ENCODE measurements around the gene FOXI3. TPM values are rescaled to one million over a fixed set of nuclear protein-coding genes. Genes with fewer than 3 reads are reported as not detected.

The FOXI3 gene
- total RNA-seq, 1 experiment from 2014 or later, result 19.2 TPM

- no peaks in the 10 kb centered on the region for H3K27me3 ChIP-seq (ENCODE audit: insufficient read depth, low read length)
- H4K20me1 ChIP-seq (ENCODE audit: control insufficient read depth, insufficient read depth, insufficient read length), result no peaks in the 10 kb centered on the region
- H2BK15ac ChIP-seq (ENCODE audit: low read depth, low read length), result no peak overlapping the region
- no peak overlapping the region for H2AFZ ChIP-seq (ENCODE audit: low read length)
- H3K4ac ChIP-seq (ENCODE audit: low read depth, low read length), result no peak overlapping the region
- peaks cover 2% of the 10 kb centered on the region; the same call in 1 of the 2 replicates for H3K27me3 Mint-ChIP-seq (ENCODE audit: low read depth)
- no peak overlapping the region for H3K14ac ChIP-seq (ENCODE audit: insufficient read depth, low read length)
- H3K9me3 Mint-ChIP-seq, result peaks cover 0 to 6% of the 10 kb centered on the region in 2 experiments; a peak in 3 of 5 replicates
- peaks cover 0 to 3% (median 0%) of the 10 kb centered on the region in 3 experiments; a peak in 3 of 7 replicates for H3K36me3 Mint-ChIP-seq (ENCODE audit: insufficient read depth in 1 of 3, low read depth in 3 of 3)
- H4K5ac ChIP-seq (ENCODE audit: insufficient read length, low read depth, low read length), result no peak overlapping the region
- H3K27ac Mint-ChIP-seq, result no peak overlapping the region
- H2BK20ac ChIP-seq (ENCODE audit: low read depth, low read length, poor library complexity, severe bottlenecking), result no peak overlapping the region
- no peaks in the 10 kb centered on the region for H3K79me1 ChIP-seq (ENCODE audit: insufficient read depth, low read depth, low read length, poor library complexity, severe bottlenecking)
- no CpG with 5 or more reads among the region's 2 CpGs for WGBS (ENCODE audit: extremely low coverage, insufficient read length, low lambda C conversion rate)
- H3K56ac ChIP-seq (ENCODE audit: insufficient read length, low read depth, low read length), result no peak overlapping the region
- no peak overlapping the region for H2AK5ac ChIP-seq (ENCODE audit: insufficient read length, low read length)
- H3K9ac ChIP-seq (ENCODE audit: extremely low read depth, insufficient read length, low read length), result no peak overlapping the region
- H3T11ph ChIP-seq (ENCODE audit: low read length), result no peak overlapping the region
- H3K23me2 ChIP-seq (ENCODE audit: insufficient read length, low read depth, low read length, poor library complexity, severe bottlenecking), result no peaks in the 10 kb centered on the region
- no peak for DNase-seq
- H3K18ac ChIP-seq (ENCODE audit: insufficient read length, low read depth, low read length), result no peak overlapping the region
- no peak overlapping the region for H4K91ac ChIP-seq (ENCODE audit: insufficient read length, low read depth, low read length)
- no peaks in the 10 kb centered on the region for H3K9me3 ChIP-seq (ENCODE audit: control insufficient read depth, low read depth, low read length)
- no peak overlapping the region for H2BK5ac ChIP-seq (ENCODE audit: insufficient read length, low read length)
- no peak overlapping the region for H3K4me2 ChIP-seq (ENCODE audit: insufficient read depth, insufficient read length, low read length)
- no peak overlapping the region for H3K23ac ChIP-seq (ENCODE audit: insufficient read length, low read depth, low read length)
- no peak overlapping the region for H3K4me3 Mint-ChIP-seq
- TF ChIP-seq CTCF (conservative IDR thresholded peaks at IDR 0.05), result no peak
- peaks cover 9 to 10% of the 10 kb centered on the region in 2 experiments; a peak in 3 of 4 replicates for H3K4me1 Mint-ChIP-seq
- no peak overlapping the region for H2BK12ac ChIP-seq (ENCODE audit: insufficient read length, low read depth, low read length)
- no peak overlapping the region for H2BK120ac ChIP-seq (ENCODE audit: low read depth, low read length, poor library complexity, severe bottlenecking)
- H3K4me1 ChIP-seq (ENCODE audit: insufficient read depth, low read length), result no peaks in the 10 kb centered on the region
- H3K27ac ChIP-seq (ENCODE audit: insufficient read length, low read depth, low read length), result no peak overlapping the region
- no peak overlapping the region for H4K8ac ChIP-seq (replicated peaks; ENCODE audit: insufficient read length, low read depth, low read length)
- no peaks in the 10 kb centered on the region for H3K79me2 ChIP-seq (ENCODE audit: insufficient read depth, low read length)
These were observed 48.2 kb upstream of the FOXI3 start for GRCh38 chr2:88500691-88501090.

Measured in H9 (cell line).